ENCODE data around the gene KLHL3.

DNA sequence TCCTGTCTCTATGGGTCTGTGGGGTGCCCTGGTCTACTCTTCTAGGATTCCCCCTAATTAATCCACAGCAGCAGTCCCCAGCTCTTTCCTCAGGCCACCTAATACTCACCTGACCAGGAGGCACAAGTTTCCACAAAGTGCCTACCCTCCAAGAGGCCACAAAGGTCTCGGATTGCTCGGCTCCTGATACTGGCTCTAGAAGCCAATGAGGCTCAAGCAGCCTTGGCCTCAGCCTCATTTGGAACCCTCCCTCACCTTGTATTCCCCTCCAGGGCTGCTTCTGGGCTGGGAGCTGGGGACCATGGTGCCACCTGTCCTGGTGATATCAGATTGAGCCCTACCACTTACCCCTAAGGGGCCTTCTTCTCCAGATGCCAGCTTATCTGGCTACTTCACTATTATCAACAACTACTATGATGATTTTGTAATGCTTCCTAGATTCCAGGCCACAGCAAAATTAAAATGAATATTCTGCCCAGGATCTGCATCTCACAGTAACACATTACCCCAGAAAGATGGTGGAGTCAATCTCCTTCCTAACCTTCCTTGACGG lies 133.1 kb downstream of the KLHL3 start:
- TF ChIP-seq HNF4G (IDR thresholded peaks at IDR 0.05), result no peak
- no peak for TF ChIP-seq YY1 (IDR thresholded peaks at IDR 0.05)
- TF ChIP-seq, protein P1, sequence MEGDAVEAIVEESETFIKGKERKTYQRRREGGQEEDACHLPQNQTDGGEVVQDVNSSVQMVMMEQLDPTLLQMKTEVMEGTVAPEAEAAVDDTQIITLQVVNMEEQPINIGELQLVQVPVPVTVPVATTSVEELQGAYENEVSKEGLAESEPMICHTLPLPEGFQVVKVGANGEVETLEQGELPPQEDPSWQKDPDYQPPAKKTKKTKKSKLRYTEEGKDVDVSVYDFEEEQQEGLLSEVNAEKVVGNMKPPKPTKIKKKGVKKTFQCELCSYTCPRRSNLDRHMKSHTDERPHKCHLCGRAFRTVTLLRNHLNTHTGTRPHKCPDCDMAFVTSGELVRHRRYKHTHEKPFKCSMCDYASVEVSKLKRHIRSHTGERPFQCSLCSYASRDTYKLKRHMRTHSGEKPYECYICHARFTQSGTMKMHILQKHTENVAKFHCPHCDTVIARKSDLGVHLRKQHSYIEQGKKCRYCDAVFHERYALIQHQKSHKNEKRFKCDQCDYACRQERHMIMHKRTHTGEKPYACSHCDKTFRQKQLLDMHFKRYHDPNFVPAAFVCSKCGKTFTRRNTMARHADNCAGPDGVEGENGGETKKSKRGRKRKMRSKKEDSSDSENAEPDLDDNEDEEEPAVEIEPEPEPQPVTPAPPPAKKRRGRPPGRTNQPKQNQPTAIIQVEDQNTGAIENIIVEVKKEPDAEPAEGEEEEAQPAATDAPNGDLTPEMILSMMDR (IDR thresholded peaks at IDR 0.05; ENCODE audit: low read depth, low read length, missing input control), result no peak
- TF ChIP-seq, protein P2, sequence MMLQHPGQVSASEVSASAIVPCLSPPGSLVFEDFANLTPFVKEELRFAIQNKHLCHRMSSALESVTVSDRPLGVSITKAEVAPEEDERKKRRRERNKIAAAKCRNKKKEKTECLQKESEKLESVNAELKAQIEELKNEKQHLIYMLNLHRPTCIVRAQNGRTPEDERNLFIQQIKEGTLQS (IDR thresholded peaks at IDR 0.05), result no peak
- no peak for TF ChIP-seq TAF1 (conservative IDR thresholded peaks at IDR 0.05)
- TF ChIP-seq, protein P3, sequence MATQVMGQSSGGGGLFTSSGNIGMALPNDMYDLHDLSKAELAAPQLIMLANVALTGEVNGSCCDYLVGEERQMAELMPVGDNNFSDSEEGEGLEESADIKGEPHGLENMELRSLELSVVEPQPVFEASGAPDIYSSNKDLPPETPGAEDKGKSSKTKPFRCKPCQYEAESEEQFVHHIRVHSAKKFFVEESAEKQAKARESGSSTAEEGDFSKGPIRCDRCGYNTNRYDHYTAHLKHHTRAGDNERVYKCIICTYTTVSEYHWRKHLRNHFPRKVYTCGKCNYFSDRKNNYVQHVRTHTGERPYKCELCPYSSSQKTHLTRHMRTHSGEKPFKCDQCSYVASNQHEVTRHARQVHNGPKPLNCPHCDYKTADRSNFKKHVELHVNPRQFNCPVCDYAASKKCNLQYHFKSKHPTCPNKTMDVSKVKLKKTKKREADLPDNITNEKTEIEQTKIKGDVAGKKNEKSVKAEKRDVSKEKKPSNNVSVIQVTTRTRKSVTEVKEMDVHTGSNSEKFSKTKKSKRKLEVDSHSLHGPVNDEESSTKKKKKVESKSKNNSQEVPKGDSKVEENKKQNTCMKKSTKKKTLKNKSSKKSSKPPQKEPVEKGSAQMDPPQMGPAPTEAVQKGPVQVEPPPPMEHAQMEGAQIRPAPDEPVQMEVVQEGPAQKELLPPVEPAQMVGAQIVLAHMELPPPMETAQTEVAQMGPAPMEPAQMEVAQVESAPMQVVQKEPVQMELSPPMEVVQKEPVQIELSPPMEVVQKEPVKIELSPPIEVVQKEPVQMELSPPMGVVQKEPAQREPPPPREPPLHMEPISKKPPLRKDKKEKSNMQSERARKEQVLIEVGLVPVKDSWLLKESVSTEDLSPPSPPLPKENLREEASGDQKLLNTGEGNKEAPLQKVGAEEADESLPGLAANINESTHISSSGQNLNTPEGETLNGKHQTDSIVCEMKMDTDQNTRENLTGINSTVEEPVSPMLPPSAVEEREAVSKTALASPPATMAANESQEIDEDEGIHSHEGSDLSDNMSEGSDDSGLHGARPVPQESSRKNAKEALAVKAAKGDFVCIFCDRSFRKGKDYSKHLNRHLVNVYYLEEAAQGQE (IDR thresholded peaks at IDR 0.05), result no peak
- TF ChIP-seq, protein P4, sequence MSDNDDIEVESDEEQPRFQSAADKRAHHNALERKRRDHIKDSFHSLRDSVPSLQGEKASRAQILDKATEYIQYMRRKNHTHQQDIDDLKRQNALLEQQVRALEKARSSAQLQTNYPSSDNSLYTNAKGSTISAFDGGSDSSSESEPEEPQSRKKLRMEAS (IDR thresholded peaks at IDR 0.05), result no peak
- no peak for TF ChIP-seq SP1 (IDR thresholded peaks at IDR 0.05)
- TF ChIP-seq EGR1 (IDR thresholded peaks at IDR 0.05; ENCODE audit: low read depth in 2 of 2), result no peak
- TF ChIP-seq RAD21 (IDR thresholded peaks at IDR 0.05), result no peak
- TF ChIP-seq FOXA2 (IDR thresholded peaks at IDR 0.05), result no peak
- TF ChIP-seq GABPA (IDR thresholded peaks at IDR 0.05 in 1 of 2, conservative IDR thresholded peaks at IDR 0.05 in 1 of 2), result no peak

Measured in liver (tissue), 3 donors.